H1 (cell line): ENCODE results near the gene CHST11. TPM values are rescaled to one million over a fixed set of nuclear protein-coding genes. Genes with fewer than 3 reads are reported as not detected.

Experiments
- CTCF ChIA-PET: fragments of 300-600 bp; sonication (Branson Sonifier 250); formaldehyde crosslinking; loops from one replicate; lab custom pipeline; 2021; ENCODE audit not compliant: partially characterized antibody; lab: Charles Lee
- POLR2A ChIA-PET: fragments of 300-600 bp; sonication (Branson Sonifier 250); formaldehyde crosslinking; loops from one replicate; lab custom pipeline; 2021; ENCODE audit warnings: inconsistent platforms; ENCODE audit not compliant: partially characterized antibody; lab: Charles Lee
- DNase-seq, 2 experiments: peaks; one replicate each; pipeline versions ENCODE4 v3.0.0 to v3.0.0-alpha.2; 2010 to 2022; ENCODE audit warnings: low spot score in 2 of 2, low read depth in 1 of 2, mixed read lengths in 1 of 2
- FAIRE-seq: peaks from 2 replicates; lab custom pipeline; 2011; peaks lifted over from hg19 to GRCh38; lab: Jason Lieb, UNC
- H2AFZ ChIP-seq: 2 replicates; pipeline ENCODE4 v1.8.1; 2012; ENCODE audit warnings: low read length, inconsistent platforms
- H2AK5ac ChIP-seq: 2 replicates; pipeline ENCODE4 v1.6.1; 2013; ENCODE audit warnings: low read depth, low read length
- H2BK120ac ChIP-seq: replicated peaks from 2 replicates; pipeline ENCODE3; 2013; ENCODE audit warnings: low read depth, low read length, inconsistent platforms
- H2BK12ac ChIP-seq: 2 replicates; pipeline ENCODE4 v1.6.1; 2013; ENCODE audit warnings: low read depth, low read length
- H2BK15ac ChIP-seq: 2 replicates; pipeline ENCODE4 v1.6.1; 2013; ENCODE audit warnings: low read length
- H2BK20ac ChIP-seq: 2 replicates; pipeline ENCODE4 v1.6.1; 2013; ENCODE audit warnings: low read length
- H2BK5ac ChIP-seq: 2 replicates; pipeline ENCODE4 v1.6.1; 2013; ENCODE audit warnings: low read depth, low read length
- H3K14ac ChIP-seq: 2 replicates; pipeline ENCODE4 v1.6.1; 2013; ENCODE audit warnings: inconsistent platforms; ENCODE audit not compliant: insufficient read length
- H3K18ac ChIP-seq: 2 replicates; pipeline ENCODE4 v1.6.1; 2013; ENCODE audit warnings: low read length; ENCODE audit errors: extremely low read depth
- H3K23ac ChIP-seq: 2 replicates; pipeline ENCODE4 v1.6.1; 2013; ENCODE audit warnings: inconsistent platforms; ENCODE audit not compliant: insufficient read length
- H3K23me2 ChIP-seq: 2 replicates; pipeline ENCODE4 v1.6.1; 2013; ENCODE audit warnings: low read depth, low read length
- H3K27ac ChIP-seq: 2 replicates; pipeline ENCODE4 v1.6.1; 2011; ENCODE audit warnings: low read depth, low read length, inconsistent platforms
- H3K27me3 ChIP-seq, 4 experiments: replicated peaks in 1 of 4; 1 replicate in 1 of 4; 2 replicates in 3 of 4; pipeline versions ENCODE4 v1.6.1 to v1.8.1; 2011 to 2013; ENCODE audit warnings: low read length in 3 of 4, mild to moderate bottlenecking in 3 of 4, inconsistent platforms in 2 of 4, mixed read lengths in 2 of 4, moderate library complexity in 1 of 4; ENCODE audit not compliant: control insufficient read depth in 3 of 4, insufficient read depth in 3 of 4; ENCODE audit errors: extremely low read depth in 1 of 4
- H3K36me3 ChIP-seq, 4 experiments: 2 replicates each; pipeline versions ENCODE4 v1.6.1 to v1.8.1; 2011 to 2013; ENCODE audit warnings: mild to moderate bottlenecking in 4 of 4, low read length in 3 of 4, moderate library complexity in 2 of 4, control low read depth in 1 of 4, inconsistent platforms in 1 of 4; ENCODE audit not compliant: insufficient read depth in 4 of 4, control insufficient read depth in 2 of 4
- H3K4ac ChIP-seq: replicated peaks from 2 replicates; pipeline ENCODE3; 2013; ENCODE audit warnings: low read length, low read depth, mixed read lengths, inconsistent platforms; ENCODE audit not compliant: insufficient read length
- H3K4me1 ChIP-seq, 4 experiments: replicated peaks in 1 of 4; 1 replicate in 1 of 4; 2 replicates in 3 of 4; pipeline versions ENCODE4 v1.6.1 to v1.8.1; 2011 to 2013; ENCODE audit warnings: low read length in 3 of 4, inconsistent platforms in 2 of 4, mixed read lengths in 1 of 4; ENCODE audit not compliant: insufficient read depth in 4 of 4, control insufficient read depth in 3 of 4
- H3K4me2 ChIP-seq, 2 experiments: 2 replicates each; pipeline versions ENCODE4 v1.6.1 to v1.8.1; 2011 to 2013; ENCODE audit warnings: low read depth in 2 of 2, low read length in 2 of 2, control low read depth in 1 of 2, inconsistent platforms in 1 of 2, mild to moderate bottlenecking in 1 of 2; ENCODE audit not compliant: insufficient read depth in 1 of 2
- H3K4me3 ChIP-seq, 4 experiments: fragments of 200-600, 300-600 bp in 1 of 4; sonication (generic), shearing (Covaris generic), sonication (Bioruptor Twin) in 1 of 4; 2 replicates each; pipeline versions ENCODE4 v1.5.1 to v1.8.1; 2011 to 2016; ENCODE audit warnings: low read length in 4 of 4, low read depth in 3 of 4, control low read depth in 2 of 4, inconsistent platforms in 2 of 4, mild to moderate bottlenecking in 2 of 4, mixed read lengths in 1 of 4, moderate library complexity in 1 of 4; ENCODE audit not compliant: insufficient read depth in 2 of 4; ENCODE audit errors: extremely low read depth in 1 of 4
- H3K56ac ChIP-seq: replicated peaks from 2 replicates; pipeline ENCODE3; 2013; ENCODE audit warnings: low read depth, mild to moderate bottlenecking, mixed read lengths, low read length, inconsistent platforms; ENCODE audit not compliant: insufficient read length
- H3K79me1 ChIP-seq: 2 replicates; pipeline ENCODE4 v1.6.1; 2013; ENCODE audit warnings: low read depth, low read length, control low read depth
- H3K79me2 ChIP-seq, 2 experiments: 2 replicates each; pipeline versions ENCODE4 v1.6.1 to v1.8.1; 2012 to 2013; ENCODE audit warnings: low read length in 2 of 2, mild to moderate bottlenecking in 2 of 2, inconsistent platforms in 1 of 2; ENCODE audit not compliant: insufficient read depth in 2 of 2, control insufficient read depth in 1 of 2
- H3K9ac ChIP-seq, 4 experiments: replicated peaks in 1 of 4; 1 replicate in 1 of 4; 2 replicates in 3 of 4; pipeline versions ENCODE4 v1.6.1 to v1.8.1; 2011 to 2013; ENCODE audit warnings: low read depth in 3 of 4, low read length in 3 of 4, control low read depth in 2 of 4, mild to moderate bottlenecking in 2 of 4, moderate library complexity in 2 of 4, inconsistent platforms in 1 of 4; ENCODE audit errors: extremely low read depth in 1 of 4
- H3K9me3 ChIP-seq, 2 experiments: 2 replicates each; pipeline versions ENCODE4 v1.6.1 to v1.8.1; 2012 to 2013; ENCODE audit warnings: mild to moderate bottlenecking in 2 of 2, moderate library complexity in 2 of 2, control low read depth in 1 of 2, inconsistent platforms in 1 of 2, low read depth in 1 of 2, low read length in 1 of 2, mixed read lengths in 1 of 2; ENCODE audit not compliant: insufficient read depth in 2 of 2
- H4K20me1 ChIP-seq, 2 experiments: replicated peaks in 1 of 2; 2 replicates each; pipeline versions ENCODE3 to v1.8.1; 2011 to 2013; ENCODE audit warnings: inconsistent platforms in 2 of 2, low read length in 2 of 2, mild to moderate bottlenecking in 1 of 2; ENCODE audit not compliant: insufficient read depth in 2 of 2, control insufficient read depth in 1 of 2
- H4K5ac ChIP-seq: 2 replicates; pipeline ENCODE4 v1.6.1; 2013; ENCODE audit warnings: low read length, low read depth, mixed read lengths, inconsistent platforms; ENCODE audit not compliant: insufficient read length
- H4K8ac ChIP-seq: 2 replicates; pipeline ENCODE4 v1.8.0; 2013; ENCODE audit warnings: mild to moderate bottlenecking, moderate library complexity, low read length, inconsistent platforms; ENCODE audit not compliant: insufficient read depth; ENCODE audit errors: extremely low read depth
- H4K91ac ChIP-seq: replicated peaks from 2 replicates; pipeline ENCODE3; 2013; ENCODE audit warnings: low read length, mixed read lengths, inconsistent platforms; ENCODE audit not compliant: insufficient read length
- ASH2L ChIP-seq: fragments of 200-600, 300-600 bp; sonication (generic); IDR thresholded peaks from one replicate; pipeline ENCODE4 v1.7.1; 2017; ENCODE audit warnings: low read length
- CBX8 ChIP-seq: fragments of 300-800, 300-1000 bp; sonication (generic); IDR thresholded peaks from 2 replicates; pipeline ENCODE4 v1.7.1; 2016; ENCODE audit warnings: low read depth, low read length, borderline replicate concordance
- CHD2 ChIP-seq: IDR thresholded peaks from 2 replicates; pipeline ENCODE4 v1.6.1; 2012; ENCODE audit warnings: low read length, improper control_type of control experiment
- EGR1 ChIP-seq: IDR thresholded peaks from 2 replicates; pipeline ENCODE4 v1.6.1; 2011; ENCODE audit warnings: low read depth, low read length, borderline replicate concordance
- GABPA ChIP-seq: IDR thresholded peaks from 2 replicates; pipeline ENCODE4 v1.6.1; 2011; ENCODE audit warnings: mild to moderate bottlenecking, low read length, moderate library complexity, borderline replicate concordance; ENCODE audit not compliant: insufficient read depth
- SP2 ChIP-seq: IDR thresholded peaks from 2 replicates; pipeline ENCODE4 v1.6.1; 2012; ENCODE audit warnings: mild to moderate bottlenecking, low read length, inconsistent platforms
- SRF ChIP-seq: IDR thresholded peaks from 2 replicates; pipeline ENCODE4 v1.6.1; 2011; ENCODE audit warnings: mild to moderate bottlenecking, low read depth, low read length, moderate library complexity
- TAF1 ChIP-seq: IDR thresholded peaks from 2 replicates; pipeline ENCODE4 v1.6.1; 2011; ENCODE audit warnings: mild to moderate bottlenecking, low read depth, low read length
- TCF12 ChIP-seq: IDR thresholded peaks from 2 replicates; pipeline ENCODE4 v1.6.1; 2011; ENCODE audit warnings: low read depth, mild to moderate bottlenecking, low read length
- USF2 ChIP-seq: IDR thresholded peaks from 2 replicates; pipeline ENCODE4 v1.6.1; 2011; ENCODE audit warnings: low read length, improper control_type of control experiment
- WGBS, 2 experiments: shearing (Covaris generic) in 1 of 2; methylation state at CpG; one replicate each; pipeline versions ENCODE4 v1.1.6 to v1.1.7; 2013 to 2015; ENCODE audit warnings: low lambda C conversion rate in 2 of 2, mixed read lengths in 2 of 2, inconsistent platforms in 1 of 2, low coverage in 1 of 2, missing lambda C conversion rate in 1 of 2; ENCODE audit not compliant: insufficient replicate concordance in 2 of 2, insufficient coverage in 1 of 2, insufficient read length in 1 of 2; ENCODE audit errors: extremely low coverage in 1 of 2, missing lambda C conversion rate in 1 of 2; 5-methylcytosine and 5-hydroxymethylcytosine counted together
- polyA plus RNA-seq, 7 experiments: library from polyadenylated mRNA; depleted of rRNA in 3 of 7; stranded (reverse) in 5 of 7; unstranded in 2 of 7; fragments of >200 nt in 5 of 7; fragments of 200-250 nt in 2 of 7; gene quantifications; 1 replicate in 5 of 7; 2 replicates in 1 of 7; 4 replicates in 1 of 7; pipeline versions ENCODE4 v1.2.1 to v1.2.3, GENCODE V29; 2011 to 2013; ENCODE audit warnings: missing spikeins in 2 of 7, mixed read lengths in 2 of 7
- total RNA-seq: library from RNA; stranded (reverse); fragmentation: NEBNext Ultra II Directional; extraction: Animal tissue kit (Norgen Biotek cat#: 25700); gene quantifications from 2 replicates; pipeline ENCODE4 v1.2.1, GENCODE V29; 2021
- TF ChIP-seq, protein P1 (sequence below), 3 experiments: IDR thresholded peaks; 1 replicate in 2 of 3; 2 replicates in 1 of 3; pipeline versions ENCODE4 v1.5.1 to v1.6.1; 2011; ENCODE audit warnings: low read length in 3 of 3, mild to moderate bottlenecking in 3 of 3, inconsistent platforms in 2 of 3, low read depth in 1 of 3, moderate library complexity in 1 of 3; ENCODE audit not compliant: insufficient read depth in 1 of 3; ENCODE audit errors: control extremely low read depth in 1 of 3

CHST11 gene
- total and polyA plus RNA-seq, 2 of the 8 experiments (the other 6 are each of a cell fraction or from before 2014, with no cell fraction given), result 14.4 to 20.8 TPM

DNA sequence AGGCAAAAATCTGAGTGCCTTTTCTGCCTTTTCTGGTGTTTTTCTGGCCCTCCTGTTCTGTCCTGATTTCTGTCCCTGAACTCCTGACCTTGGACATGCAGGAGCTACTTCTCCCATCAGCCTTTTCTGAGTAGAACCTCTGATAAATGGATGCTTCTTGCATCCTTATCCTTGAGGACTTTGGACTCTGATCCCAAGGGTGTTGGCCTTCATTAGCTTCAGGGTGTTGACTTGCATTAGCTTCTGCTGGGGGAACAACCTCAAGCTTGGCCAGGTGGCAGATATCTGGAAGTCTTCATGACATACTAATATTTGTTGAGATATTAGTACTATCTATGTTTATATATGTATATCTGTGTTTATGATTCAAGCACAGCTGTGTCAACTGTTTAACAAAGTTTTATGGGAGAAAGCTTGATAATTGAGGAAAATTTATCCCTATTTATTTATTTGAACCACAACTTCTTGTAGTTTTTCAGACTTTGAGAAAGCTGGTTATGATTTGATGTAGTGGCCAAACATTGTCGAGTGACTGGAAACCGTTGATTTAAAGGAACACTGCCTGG lies 124.3 kb downstream of the CHST11 start:
- no peak overlapping the region for H3K27ac ChIP-seq
- H3K4ac ChIP-seq, result no peak overlapping the region
- no peak overlapping the region for H3K4me2 ChIP-seq
- H3K4me1 ChIP-seq, result no peaks in the 10 kb centered on the region
- no peaks in the 10 kb centered on the region for H3K9me3 ChIP-seq
- no peaks in the 10 kb centered on the region for H3K23me2 ChIP-seq
- H4K8ac ChIP-seq, result no peak overlapping the region
- ChIA-PET POLR2A (no interaction called here), CTCF (interaction anchor here (0.6 to 1.3 kb wide), 3 partner anchors 11 to 710 kb away, joined by 4 to 5 read pairs (median 5); no protein-coding TSS in a partner anchor)
- no peak overlapping the region for H2BK120ac ChIP-seq
- H3K9ac ChIP-seq, result no peak overlapping the region
- WGBS, 2 experiments, result 90% methylated on average over 2 of the region's 2 CpGs; no CpG with 5 or more reads in 1 of the 2 experiments
- no peak overlapping the region for H2BK5ac ChIP-seq
- H3K23ac ChIP-seq, result no peak overlapping the region
- no peak overlapping the region for H4K91ac ChIP-seq
- no peak overlapping the region for H3K56ac ChIP-seq
- H3K79me2 ChIP-seq, result no peaks in the 10 kb centered on the region
- no peak overlapping the region for H3K14ac ChIP-seq
- H4K20me1 ChIP-seq, result no peaks in the 10 kb centered on the region
- FAIRE-seq (no peak), DNase-seq (no peak)
- H2BK12ac ChIP-seq, result no peak overlapping the region
- no peaks in the 10 kb centered on the region for H3K27me3 ChIP-seq
- H3K4me3 ChIP-seq, result no peak overlapping the region
- no peak overlapping the region for H2AK5ac ChIP-seq
- H3K79me1 ChIP-seq, result no peaks in the 10 kb centered on the region; the same call in 1 of the 2 replicates
- H3K36me3 ChIP-seq, result no peaks in the 10 kb centered on the region
- H2BK15ac ChIP-seq, result no peak overlapping the region
- no peak overlapping the region for H2AFZ ChIP-seq
- no peak overlapping the region for H2BK20ac ChIP-seq
- H4K5ac ChIP-seq, result no peak overlapping the region
- H3K18ac ChIP-seq, result no peak overlapping the region
- TF ChIP-seq CBX8 (no peak), GABPA (no peak), USF2 (no peak), TCF12 (no peak), EGR1 (no peak), TAF1 (no peak), CHD2 (no peak), SRF (no peak), ASH2L (no peak), SP2 (no peak)
- TF ChIP-seq, protein P1, sequence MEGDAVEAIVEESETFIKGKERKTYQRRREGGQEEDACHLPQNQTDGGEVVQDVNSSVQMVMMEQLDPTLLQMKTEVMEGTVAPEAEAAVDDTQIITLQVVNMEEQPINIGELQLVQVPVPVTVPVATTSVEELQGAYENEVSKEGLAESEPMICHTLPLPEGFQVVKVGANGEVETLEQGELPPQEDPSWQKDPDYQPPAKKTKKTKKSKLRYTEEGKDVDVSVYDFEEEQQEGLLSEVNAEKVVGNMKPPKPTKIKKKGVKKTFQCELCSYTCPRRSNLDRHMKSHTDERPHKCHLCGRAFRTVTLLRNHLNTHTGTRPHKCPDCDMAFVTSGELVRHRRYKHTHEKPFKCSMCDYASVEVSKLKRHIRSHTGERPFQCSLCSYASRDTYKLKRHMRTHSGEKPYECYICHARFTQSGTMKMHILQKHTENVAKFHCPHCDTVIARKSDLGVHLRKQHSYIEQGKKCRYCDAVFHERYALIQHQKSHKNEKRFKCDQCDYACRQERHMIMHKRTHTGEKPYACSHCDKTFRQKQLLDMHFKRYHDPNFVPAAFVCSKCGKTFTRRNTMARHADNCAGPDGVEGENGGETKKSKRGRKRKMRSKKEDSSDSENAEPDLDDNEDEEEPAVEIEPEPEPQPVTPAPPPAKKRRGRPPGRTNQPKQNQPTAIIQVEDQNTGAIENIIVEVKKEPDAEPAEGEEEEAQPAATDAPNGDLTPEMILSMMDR (IDR thresholded peaks at IDR 0.05; ENCODE audit: control extremely low read depth in 1 of 3, insufficient read depth in 1 of 3, low read depth in 1 of 3, low read length in 3 of 3), result no peak
